GM08714 (cell line): ENCODE data around the gene CREBZF.
A peak's percentile ranks its signal among the peaks of the same experiment; 100 is the strongest.
"Not testable (repeated sequence)": the region's sequence is repeated elsewhere in the genome, so short reads cannot be mapped to it uniquely, and the experiment has no call there.

ENCODE experiments used
- H3K4me3 ChIP-seq: fragments of 200-500 bp; sonication (Bioruptor generic); 2 replicates; pipeline ENCODE4 v1.5.1; 2014; ENCODE audit warnings: mild to moderate bottlenecking, low read length, inconsistent platforms
- ZNF274 ChIP-seq: IDR thresholded peaks from 2 replicates; pipeline ENCODE4 v1.6.1; 2012; ENCODE audit warnings: mild to moderate bottlenecking, low read depth, low read length

CREBZF gene

DNA sequence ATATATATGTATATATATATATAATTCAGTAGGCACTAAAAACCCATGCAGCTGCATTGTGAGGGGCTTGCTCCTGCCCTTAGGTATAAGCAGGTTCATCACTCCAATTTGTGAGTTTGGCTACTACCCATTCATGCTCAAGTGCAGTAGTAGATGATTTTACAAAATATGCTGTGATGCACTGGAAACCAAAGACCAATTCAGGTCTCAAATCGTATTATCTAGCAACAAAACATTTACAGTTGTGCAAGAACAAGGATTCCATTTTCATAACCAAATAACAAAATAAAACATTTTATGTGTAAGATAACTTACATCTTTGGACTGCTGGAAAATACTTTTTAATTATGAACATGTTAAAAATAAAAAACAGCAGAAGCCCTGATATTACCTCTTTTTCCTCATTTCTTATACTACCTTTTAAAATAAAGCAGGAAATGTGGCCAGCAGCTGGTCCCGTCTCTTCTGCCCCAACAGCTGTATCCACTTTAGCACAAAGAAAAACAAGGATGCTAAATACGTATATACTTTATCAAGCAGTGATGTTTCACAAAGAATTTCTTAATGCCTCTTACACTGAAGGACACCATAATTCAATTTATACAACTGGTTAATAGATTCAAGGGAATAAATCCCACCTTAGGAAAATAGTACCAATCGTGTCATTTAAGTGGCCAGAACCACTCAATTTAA is 2.8 kb downstream of the CREBZF start:
- no peak for TF ChIP-seq ZNF274
- H3K4me3 ChIP-seq = peak overlapping the region; percentile 88; the same call in 1 of the 2 replicates

DNA sequence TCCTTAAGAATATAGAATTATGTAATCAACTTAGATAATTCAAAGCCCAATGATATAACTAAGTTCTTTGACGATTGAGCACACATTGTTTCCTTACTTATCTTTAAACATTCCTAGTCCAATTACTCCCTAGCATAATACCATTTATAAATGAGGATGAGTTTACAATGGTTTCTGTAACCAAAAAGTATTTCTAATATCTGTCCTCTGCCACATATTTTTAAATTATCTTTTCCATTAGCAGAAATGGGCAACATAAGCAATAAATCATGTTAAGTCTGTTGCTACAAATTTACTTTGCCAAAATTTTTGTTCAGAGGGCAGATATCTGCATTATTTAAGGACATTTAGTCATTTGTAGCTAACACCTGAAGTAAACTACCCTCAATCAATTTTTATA is 6.7 kb downstream of the CREBZF start:
- H3K4me3 ChIP-seq = no peak overlapping the region
- no peak for TF ChIP-seq ZNF274

GRCh38 chr11:85656777-85657176 is 8.2 kb downstream of the CREBZF start:
- H3K4me3 ChIP-seq = no peak overlapping the region
- TF ChIP-seq ZNF274 = no peak

GRCh38 chr11:85654343-85654742 is 10.6 kb downstream of the CREBZF start:
- not testable (repeated sequence) for H3K4me3 ChIP-seq

DNA sequence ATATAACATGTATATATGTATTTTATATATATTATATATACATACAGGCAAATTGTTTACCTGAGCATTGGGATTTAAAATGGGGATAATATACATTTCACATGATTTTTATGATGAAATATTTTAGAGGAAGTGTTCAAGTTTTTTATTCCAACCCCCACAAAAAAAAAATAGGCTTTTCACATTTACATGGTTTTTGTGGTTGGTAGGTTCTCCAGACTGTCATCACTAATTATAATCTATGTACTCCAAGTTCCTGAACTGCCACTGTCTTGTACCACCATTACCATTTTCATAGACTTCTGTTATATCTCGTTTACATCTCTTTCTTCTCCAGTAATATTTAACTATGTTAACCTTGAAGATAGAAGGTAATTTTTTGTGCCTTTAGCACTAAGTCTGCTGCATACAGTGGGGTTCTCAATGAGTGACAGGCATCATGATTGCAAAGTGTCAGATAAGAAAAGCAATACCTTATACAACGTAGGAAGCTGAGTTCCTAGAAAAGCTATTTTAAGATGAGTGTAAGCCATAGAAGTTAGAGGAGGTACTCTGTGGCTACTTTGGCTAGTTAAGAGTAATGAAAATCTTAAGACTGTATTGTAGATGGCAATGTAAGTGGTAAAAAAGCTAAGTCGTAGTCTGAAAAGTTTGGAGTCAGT is 12.0 kb downstream of the CREBZF start:
- TF ChIP-seq ZNF274 = no peak
- H3K4me3 ChIP-seq = no peak overlapping the region

GRCh38 chr11:85651118-85651517 is 13.8 kb downstream of the CREBZF start:
- no peak overlapping the region for H3K4me3 ChIP-seq
- TF ChIP-seq ZNF274 = no peak

- no peak for TF ChIP-seq ZNF274
- H3K4me3 ChIP-seq = peak within 1 kb of the TSS; percentile 81
Measured at GRCh38 chr11:85647604-85648299, 17.2 kb downstream of the CREBZF start, which contains the start of gene TMEM126A. Gene TMEM126A, plus strand, starts transcription at chr11:85647967. Its CDS starts 2,289 bp downstream, at chr11:85650256.

GRCh38 chr11:85647078-85647477 is 17.9 kb downstream of the CREBZF start:
- no peak for TF ChIP-seq ZNF274
- peak overlapping the region; percentile 81 for H3K4me3 ChIP-seq

GRCh38 chr11:85643191-85643614 is 21.7 kb downstream of the CREBZF start:
- no peak overlapping the region for H3K4me3 ChIP-seq
- TF ChIP-seq ZNF274 = no peak

DNA sequence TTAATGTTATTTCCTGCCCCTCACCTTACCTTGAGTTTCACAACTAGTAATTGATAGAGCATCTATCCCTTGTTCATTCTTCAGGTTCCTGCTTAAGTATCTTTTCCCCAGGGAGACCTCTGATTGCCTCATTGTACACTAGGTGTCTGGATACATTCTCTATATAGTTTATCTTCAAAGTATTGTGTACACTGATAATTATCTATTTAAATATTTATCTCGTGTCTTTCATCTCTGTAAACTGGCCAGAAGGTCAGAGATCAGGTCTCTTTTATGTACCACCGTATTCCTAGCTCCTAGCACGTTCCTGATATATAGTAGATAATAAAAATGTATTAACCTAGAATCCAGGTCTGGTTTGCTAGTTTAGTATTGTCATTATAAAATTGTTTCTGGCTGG is 30.2 kb downstream of the CREBZF start:
- no peak for TF ChIP-seq ZNF274
- no peak overlapping the region for H3K4me3 ChIP-seq

DNA sequence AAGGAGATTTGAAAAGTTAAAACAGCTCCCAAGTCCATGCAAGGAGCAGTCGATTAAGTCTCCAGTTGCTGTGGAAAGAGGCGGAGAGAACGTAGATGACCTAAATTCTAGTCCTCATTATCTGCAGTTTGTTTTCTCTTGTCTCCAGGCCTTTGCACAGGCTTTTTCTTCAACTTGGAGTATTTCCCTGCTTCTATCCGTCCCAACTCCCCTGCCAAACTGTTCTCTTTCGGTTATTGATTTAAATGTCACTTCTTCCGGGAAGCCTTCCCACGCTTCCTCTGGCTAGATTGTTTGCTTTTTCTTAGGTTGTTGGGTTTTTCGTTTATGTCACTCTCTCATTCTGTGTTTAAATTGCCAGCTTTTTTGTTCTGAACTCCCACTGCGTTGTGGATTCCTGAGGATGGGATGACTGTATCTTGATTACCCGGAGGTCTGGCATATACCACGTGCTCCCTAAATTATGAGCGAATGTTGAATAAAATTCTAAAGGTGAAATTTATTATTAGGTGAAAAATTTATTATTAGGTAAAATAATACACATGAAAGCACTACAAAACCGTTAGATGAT is 36.1 kb downstream of the CREBZF start:
- no peak for TF ChIP-seq ZNF274
- H3K4me3 ChIP-seq = peak overlapping the region; percentile 96

- no peak for TF ChIP-seq ZNF274
- H3K4me3 ChIP-seq = peak within 1 kb of the TSS; percentile 96
Measured at GRCh38 chr11:85627998-85628770, 36.7 kb downstream of the CREBZF start, which contains the start of gene TMEM126B. Gene TMEM126B, plus strand, starts transcription at chr11:85628593. Its CDS starts 15 bp downstream, at chr11:85628608.

DNA sequence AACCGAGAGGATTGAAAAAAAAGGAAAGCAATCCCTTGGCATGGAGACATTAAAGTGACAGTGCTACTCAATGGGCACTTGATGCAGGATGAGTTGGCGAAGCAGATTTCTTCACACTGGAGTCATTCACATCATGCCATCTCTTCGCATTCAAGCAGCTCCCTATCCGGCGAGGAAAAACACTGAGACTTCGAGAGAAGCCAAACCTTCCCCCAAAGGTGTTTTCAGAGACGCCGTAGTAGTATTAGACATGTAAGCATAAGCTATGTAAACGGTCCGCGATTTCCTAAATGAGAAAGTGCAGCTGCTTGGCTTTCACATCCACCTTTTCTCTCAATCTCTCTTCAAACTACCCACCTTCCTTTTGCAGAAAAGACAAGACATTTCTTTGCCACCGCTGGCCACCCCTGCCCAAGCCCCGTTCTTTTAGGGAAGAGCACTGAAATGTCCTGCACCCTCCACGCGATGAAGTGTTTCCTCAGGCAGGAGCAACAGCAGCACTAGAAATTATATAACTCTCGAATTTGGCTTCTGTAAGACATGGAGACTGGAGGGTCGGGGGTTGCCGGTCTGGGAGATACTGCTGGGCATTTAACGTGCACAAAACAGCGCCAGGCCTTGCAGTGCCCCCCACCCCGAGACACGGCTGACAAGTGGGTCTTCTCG is 37.5 kb downstream of the CREBZF start, which contains the start of gene DLG2:
DLG2 (minus strand) TSS at position 13 of the 666 bp plus-strand sequence.
- no peak for TF ChIP-seq ZNF274
- peak within 1 kb of the TSS; percentile 75 for H3K4me3 ChIP-seq
